Activated naive CD4-positive, alpha-beta T cell treated with Interleukin-2 at 50 U/mL for 16 hours (primary cell): ENCODE measurements around the gene UGGT1.
"Not testable (repeated sequence)": the region's sequence is repeated elsewhere in the genome, so short reads cannot be mapped to it uniquely, and the experiment has no call there.

Experiments
- DNase-seq: peaks from one replicate; pipeline ENCODE4 v3.0.0-alpha.2; 2020

The UGGT1 gene

GRCh38 chr2:128115921-128116623 lies 25.1 kb downstream of the UGGT1 start:
- no peak for DNase-seq

DNA sequence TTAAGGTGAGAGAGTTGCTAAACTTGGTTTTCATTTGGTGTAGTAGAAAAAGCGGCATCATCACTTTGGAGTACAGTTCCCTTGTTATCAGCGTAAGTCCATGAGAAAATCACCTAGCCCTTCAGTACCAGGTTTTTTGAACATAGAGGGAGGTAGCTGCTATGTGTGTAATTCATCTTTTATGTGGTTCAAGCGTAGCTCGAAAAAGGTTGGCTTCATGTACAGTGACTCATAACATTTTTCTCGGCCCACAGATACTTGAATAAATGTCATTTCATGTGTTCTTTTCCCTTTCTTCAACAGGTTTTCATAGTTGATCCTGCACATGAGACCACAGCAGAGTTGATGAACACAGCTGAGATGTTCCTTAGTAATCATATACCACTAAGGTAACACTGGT lies 43.6 kb downstream of the UGGT1 start:
- DNase-seq = no peak

DNA sequence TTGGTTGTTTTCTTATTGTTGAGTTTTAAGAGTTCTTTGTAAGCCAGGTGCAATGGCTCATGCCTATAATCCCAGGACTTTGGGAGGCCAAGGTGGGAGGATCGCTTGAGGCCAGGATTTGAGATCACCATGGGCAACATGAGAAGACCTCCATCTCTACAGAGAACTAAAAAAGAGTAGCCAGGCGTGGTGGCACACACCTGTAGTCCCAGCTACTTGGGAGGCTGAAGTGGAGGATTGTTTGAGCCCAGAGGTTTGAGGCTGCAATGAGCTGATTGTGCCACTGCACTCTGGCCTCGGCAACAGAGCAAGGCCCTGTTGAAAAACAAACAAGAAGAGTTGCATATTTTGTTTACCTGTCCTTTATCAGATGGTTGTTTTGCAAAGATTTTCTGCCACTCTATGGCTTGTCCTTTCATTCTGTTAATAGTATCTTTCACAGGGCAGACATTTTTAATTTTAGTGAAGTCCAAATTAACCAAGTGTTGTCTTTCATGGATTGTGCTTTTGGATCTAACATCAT lies 46.2 kb downstream of the UGGT1 start:
- no peak for DNase-seq

DNA sequence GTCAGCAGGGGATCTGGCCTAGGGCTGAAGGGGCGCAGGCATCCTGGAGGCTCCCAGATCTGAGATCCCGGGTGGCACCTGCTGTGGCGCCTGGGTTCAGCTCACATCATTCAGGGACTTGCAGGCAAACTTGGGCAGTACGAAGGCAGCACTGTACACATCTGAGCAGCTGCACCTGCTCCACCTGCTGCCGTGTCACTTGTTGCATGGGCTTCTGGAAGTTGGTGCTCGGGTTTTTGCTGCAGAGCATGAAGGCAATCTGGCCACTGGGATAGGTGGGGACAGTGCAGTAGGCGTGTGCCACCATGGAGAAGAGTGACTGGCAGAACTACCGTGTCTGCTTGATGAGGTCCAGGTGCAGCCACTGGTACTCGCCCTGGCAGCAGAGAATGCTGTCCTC lies 48.6 kb downstream of the UGGT1 start:
- DNase-seq = no peak

GRCh38 chr2:128145651-128146050 lies 54.7 kb downstream of the UGGT1 start:
- DNase-seq = no peak

DNA sequence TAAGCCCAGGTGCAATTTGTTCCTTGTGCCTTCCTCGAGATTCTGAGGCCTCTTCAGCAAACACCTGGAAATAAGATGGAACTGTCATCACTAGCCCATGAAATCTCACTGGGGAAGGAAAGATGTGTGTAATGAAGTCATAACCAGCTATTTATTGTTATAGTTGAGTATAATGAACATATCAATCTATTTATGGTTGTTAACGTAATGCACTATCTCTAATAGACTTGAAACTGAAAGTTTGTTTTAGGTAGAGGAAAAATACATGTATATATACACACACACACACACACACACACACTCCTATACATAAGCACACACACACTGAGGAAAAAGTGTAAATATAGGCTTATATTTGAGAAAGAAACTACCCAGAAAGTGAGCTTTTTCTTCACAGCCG lies 62.8 kb downstream of the UGGT1 start:
- no peak for DNase-seq

DNA sequence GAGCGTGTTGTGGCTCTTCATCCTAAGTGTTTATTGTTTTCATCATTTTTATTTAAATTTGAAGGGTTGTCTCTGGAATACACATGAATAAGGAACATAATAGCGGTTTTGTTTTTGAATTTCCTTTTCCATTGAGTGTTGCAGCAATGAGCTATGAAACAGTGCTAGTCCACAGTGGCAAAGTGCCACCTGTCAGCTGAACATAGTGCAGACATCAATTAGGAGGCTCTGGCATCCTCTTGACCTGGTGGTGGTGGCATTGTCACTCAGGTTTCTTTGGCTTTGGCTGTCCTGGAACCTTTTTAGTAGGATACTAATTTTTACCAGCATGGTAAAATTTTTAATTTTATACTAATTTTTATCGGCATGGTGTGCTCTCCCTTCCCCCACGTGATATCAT lies 63.2 kb downstream of the UGGT1 start:
- no peak for DNase-seq

DNA sequence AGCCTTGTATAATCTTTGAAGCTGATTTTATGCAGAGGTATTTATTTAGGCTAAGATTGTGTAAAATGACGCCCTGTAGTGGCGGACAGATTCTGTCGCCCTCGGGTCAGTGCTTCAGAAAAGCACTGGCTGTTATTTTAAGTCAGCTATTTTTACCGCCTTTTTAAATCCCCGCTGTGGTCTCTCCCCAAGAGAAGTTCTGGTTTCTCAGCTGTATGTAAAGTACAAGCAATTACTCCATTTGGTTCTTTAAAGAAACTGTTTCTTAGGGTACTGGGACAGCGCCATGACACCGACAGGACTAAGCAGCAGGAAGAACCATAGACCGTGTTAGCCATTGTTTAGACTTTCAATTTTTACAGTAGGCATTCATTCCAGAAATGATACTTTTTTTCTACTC lies 65.0 kb downstream of the UGGT1 start:
- DNase-seq = no peak

- DNase-seq = no peak
Measured at GRCh38 chr2:128156812-128157211, 65.8 kb downstream of the UGGT1 start.

GRCh38 chr2:128157644-128158043 lies 66.6 kb downstream of the UGGT1 start:
- DNase-seq = no peak

DNA sequence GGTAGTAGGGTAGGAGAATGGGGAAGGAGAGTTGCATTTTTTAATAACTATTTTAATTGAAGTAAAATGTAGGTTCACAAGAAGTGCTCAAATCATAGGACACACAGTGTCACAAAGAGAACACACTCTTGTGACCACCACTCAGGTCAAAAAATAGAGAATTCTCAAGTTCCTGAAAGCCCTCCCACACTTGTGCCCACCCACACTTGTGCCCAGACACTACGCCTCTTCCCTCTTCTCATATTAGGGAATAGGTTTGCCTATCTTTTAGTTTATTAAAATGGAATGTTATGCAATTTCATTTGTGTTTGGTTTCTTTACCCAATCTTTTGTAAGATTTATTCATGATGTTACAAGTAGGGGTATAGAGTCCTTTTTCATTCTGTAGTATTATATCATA lies 67.2 kb downstream of the UGGT1 start:
- no peak for DNase-seq

GRCh38 chr2:128159437-128159836 lies 68.4 kb downstream of the UGGT1 start:
- no peak for DNase-seq

DNA sequence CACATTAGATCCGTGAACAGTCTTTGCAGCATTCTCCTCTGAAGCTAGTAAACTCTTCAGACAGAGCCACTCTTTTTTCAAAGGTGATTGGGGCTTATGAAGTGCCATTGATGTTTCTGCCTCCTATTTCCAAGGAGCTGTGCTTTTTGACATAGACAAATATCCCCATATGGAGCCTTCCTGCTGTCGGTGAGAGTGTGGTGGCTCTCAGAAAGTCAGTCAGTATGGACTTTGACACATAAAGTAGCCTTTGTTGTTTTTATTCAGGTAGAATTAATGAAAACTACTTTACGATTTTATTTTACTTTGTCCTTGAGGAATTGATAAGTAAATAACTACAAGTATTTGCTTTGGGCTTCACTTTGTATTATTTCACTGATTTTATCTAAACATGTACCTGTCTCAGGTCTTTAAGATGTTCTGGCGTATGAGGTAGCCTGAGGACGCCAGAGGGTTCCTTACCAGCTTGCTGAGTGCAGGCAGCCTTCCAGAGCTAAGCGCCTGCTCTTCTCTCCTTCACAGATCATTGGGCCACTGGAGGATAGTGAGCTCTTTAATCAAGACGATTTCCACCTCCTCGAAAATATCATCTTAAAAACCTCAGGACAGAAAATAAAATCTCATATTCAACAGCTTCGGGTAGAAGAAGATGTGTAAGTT lies 69.7 kb downstream of the UGGT1 start:
- no peak for DNase-seq

DNA sequence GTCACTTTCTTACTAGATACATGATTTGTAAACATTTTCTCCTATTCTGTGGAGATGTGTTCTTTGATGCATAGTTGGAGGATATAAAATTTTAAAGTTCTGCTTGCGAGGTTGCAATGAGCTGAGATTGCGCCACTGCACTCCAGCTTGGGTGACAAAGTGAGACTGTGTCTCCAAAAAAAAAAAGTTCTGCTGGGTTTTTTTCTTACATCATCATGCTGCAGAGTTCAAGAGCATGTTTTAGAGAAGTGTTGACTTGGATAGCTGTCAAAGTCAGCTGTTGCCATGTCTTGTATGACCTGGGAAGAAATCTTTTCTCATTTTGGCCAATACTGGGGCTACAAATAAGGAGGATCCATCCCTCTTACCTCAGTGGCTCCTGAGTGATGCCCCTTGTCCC lies 71.3 kb downstream of the UGGT1 start:
- no peak for DNase-seq

DNA sequence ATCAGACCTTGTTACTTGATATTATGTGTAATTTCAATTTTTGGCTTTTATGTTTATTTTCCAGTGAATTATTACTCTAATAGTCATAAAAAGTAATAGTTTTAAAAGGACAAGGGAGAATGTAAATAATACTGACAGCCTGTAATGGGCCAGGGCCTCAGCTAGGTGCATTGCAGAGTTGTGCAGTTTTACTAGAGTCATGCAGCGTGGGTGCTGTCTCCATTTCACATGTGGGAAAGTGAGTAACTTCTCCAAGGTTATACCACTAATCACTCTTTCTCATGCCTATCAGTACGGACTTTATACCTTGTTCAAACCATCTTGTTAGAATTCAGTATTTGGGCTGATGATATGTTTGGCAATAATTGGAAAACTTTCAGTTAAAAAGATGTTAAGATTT lies 73.3 kb downstream of the UGGT1 start:
- no peak for DNase-seq

DNA sequence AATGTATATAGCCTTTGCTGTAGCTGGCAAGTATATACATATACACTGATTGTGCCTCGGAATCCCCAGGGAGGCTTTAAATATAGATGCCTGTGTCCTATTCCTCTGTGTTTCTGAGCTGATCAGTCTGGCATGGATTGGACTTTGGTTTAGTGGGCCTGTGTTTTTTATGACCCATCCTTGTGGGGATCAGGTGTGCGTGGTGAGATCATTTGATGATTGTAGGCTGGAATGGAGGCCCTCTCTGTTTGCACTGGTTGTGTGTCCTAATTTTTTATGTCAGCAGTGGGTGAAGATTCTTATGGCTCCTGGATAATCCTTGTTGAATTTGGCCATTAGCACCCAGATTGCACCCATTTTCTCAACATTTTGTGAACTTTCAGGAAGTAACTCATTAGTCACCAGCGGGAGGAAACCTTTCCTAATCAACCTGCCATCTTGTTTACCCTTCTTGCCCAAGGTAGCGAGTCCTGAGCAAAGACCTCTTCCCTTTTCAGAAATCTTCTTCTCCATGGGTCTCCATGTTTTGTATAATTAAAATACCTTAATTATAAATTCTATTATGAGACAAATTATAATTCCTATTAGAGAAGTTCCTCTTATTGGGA lies 75.8 kb downstream of the UGGT1 start:
- no peak for DNase-seq

DNA sequence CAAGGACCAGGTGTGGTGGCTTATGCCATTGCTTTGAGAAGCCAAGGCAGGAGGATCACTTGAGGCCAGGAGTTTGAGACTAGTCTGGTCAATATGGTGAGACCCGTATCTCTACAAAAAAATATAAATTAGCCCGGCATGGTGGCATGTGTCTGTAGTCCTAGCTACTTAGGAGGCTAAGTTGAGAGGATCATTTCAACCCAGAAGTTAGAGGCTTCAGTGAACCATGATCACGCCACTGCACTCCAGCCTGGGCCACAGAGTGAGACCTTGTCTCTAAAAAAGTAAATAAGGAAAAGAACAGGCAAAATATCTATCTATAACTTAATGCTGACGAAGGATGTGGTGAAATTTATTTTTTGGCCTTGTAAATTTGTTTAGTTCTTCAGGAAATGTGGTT lies 78.1 kb downstream of the UGGT1 start:
- DNase-seq = no peak

GRCh38 chr2:128169497-128169896 lies 78.5 kb downstream of the UGGT1 start:
- DNase-seq = no peak

DNA sequence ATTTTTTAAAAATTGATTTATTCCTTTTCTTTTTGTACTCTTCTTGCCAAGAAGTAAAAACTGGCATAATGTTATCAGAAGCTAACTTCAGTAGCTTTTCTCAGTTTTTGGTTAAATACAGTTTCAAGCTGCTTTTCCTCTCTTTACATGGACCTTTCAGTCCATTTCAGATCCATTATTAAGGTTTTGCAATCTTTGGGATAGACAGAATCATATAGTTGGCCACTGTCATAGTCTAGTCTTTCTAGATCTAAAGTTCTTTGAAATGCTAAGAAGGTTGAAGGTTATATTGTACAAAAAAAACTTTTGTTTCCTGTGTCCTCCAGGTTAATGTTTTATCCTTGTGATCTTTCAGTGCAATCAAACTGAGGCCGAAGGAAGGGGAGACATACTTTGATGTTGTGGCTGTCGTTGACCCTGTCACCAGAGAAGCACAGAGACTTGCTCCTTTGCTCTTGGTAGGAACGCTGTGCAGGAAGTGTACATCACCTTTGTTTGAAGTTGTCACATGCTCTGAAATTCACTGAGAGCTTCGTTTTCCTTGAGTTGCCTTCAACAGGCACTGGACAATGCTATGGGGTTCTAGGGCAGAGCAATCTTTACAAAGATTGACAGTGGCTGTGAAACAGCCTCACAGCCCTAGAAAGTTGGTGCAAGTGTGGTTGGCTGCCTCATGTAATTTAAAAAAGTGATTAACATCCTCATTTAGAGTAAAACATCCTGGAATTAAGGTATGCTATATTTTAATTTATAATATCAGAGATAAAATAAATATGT lies 79.1 kb downstream of the UGGT1 start:
- no peak for DNase-seq

GRCh38 chr2:128170776-128171175 lies 79.8 kb downstream of the UGGT1 start:
- DNase-seq = no peak

DNA sequence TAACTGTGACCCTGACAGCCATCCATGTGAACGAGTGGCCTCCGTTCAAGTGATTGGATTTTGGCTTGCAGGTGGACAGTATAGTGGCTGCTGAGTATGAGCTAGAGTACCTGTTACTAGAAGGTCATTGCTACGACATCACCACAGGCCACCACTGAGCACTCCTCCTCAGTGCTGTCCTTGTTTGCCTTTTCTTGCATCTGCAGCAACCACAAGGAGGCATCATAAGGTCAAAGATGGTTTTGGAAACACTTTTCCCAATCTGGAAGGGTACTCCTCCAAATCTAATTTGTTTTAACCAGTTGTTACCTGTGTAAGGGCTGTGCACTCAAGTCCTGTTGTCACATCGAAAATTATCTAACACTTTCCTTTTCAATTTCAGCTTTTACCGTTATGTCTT lies 81.2 kb downstream of the UGGT1 start:
- DNase-seq = no peak

DNA sequence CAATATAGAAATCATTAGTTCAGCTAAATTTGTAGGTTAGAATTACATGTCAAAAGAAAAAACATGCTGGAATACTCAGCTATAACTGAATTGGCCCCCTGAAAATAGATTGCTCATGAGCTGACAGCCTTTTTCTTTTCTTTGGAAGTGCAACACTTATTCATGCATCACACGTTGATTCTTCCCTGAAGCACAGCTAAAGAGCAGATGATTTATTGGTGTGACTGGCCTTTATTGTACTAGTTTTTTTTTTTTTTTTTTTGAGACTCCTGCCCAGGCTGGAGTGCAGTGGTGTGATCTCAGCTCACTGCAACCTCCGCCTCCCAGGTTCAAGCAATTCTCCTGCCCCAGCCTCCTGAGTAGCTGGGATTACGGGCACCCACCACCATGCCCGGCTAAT lies 83.1 kb downstream of the UGGT1 start:
- DNase-seq = not testable (repeated sequence)

GRCh38 chr2:128177315-128177714 lies 86.3 kb downstream of the UGGT1 start:
- no peak for DNase-seq
